ENCODE results near the gene C5orf34.
A peak's percentile ranks its signal among the peaks of the same experiment; 100 is the strongest.
"Not testable (repeated sequence)": the region's sequence is repeated elsewhere in the genome, so short reads cannot be mapped to it uniquely, and the experiment has no call there.

Gene C5orf34

DNA sequence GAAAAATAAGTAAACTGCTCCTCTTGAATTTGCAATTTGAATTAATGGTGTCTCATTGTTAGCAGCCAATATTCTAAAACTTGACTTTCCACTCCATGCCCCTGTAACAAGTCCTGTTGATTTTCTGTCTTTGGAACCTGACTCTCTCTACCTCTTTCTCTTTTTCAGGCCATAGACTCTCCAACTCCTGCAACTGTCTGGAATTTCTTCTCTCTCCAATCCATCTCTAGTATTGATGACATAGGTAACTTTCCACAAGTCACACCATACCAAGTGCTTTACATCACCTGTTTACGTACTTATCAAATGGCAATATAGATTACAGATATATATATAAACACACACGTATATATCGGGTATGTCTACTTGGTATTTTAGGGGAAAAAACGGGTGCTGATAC is 923 bp downstream of the C5orf34 start:
- no peak for DNase-seq (ENCODE audit: low read depth in 2 of 2)

GRCh38 chr5:43511062-43511461 is 3.9 kb downstream of the C5orf34 start:
- not testable (repeated sequence) for DNase-seq (ENCODE audit: low read depth in 2 of 2)

DNA sequence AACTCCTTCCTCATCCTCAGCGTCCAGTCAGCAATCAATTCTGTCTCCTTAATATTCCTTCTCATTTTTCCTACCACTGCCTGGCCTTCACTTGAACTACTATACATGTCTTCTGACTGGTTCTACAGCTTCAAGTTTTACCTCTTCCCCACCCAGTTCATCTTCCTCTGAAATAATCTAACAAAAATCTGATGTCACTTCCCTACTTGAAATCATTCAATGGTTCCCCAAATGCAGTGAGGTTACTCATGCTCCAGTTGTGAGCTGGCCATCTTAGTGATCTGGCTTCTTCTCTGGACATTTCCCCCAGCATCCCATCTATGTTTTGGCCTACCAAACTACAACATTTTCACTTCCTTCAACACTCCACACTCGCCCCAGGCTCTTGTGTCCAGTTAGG is 16.4 kb downstream of the C5orf34 start:
- no peak for DNase-seq (ENCODE audit: low read depth in 2 of 2)

GRCh38 chr5:43497311-43498104 is 17.4 kb downstream of the C5orf34 start:
- DNase-seq (ENCODE audit: low read depth in 2 of 2) = no peak

- no peak for DNase-seq (ENCODE audit: low read depth in 2 of 2)
Observed at GRCh38 chr5:43491326-43491725, 23.6 kb downstream of the C5orf34 start.

- DNase-seq (ENCODE audit: low read depth in 2 of 2) = no peak
Observed at GRCh38 chr5:43486353-43486752, 28.6 kb downstream of the C5orf34 start.

DNA sequence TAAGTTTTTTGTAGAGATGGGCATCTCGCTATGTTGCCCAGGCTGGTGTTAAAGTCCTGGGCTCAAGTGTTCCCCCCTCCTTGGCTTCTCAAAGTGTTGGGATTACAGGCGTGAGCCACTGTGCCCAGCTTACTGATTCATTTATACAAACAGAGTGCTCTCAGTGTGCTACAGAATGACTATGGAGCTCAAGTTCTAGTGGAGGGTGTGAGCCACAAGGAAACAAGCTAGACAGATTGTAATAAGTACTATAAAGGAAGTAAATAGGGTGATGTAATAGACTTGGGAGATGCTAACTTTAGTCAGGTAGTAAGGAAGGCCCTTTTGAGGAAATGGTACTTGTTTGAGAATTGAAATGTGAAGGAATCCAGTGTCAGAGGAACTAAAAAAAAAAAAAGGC is 29.5 kb downstream of the C5orf34 start:
- no peak for DNase-seq (ENCODE audit: low read depth in 2 of 2)

- peak; percentile 68 to 69 for DNase-seq (ENCODE audit: low read depth in 2 of 2)
Observed at GRCh38 chr5:43484106-43484849, 30.7 kb downstream of the C5orf34 start.

- peak; percentile 70 to 74 for DNase-seq (ENCODE audit: low read depth in 2 of 2)
Observed at GRCh38 chr5:43483298-43484105, 31.4 kb downstream of the C5orf34 start, which contains the start of gene TMEM267. Gene TMEM267 (minus strand): TSS chr5:43483865. CDS start chr5:43453969, 29,896 bp downstream.

DNA sequence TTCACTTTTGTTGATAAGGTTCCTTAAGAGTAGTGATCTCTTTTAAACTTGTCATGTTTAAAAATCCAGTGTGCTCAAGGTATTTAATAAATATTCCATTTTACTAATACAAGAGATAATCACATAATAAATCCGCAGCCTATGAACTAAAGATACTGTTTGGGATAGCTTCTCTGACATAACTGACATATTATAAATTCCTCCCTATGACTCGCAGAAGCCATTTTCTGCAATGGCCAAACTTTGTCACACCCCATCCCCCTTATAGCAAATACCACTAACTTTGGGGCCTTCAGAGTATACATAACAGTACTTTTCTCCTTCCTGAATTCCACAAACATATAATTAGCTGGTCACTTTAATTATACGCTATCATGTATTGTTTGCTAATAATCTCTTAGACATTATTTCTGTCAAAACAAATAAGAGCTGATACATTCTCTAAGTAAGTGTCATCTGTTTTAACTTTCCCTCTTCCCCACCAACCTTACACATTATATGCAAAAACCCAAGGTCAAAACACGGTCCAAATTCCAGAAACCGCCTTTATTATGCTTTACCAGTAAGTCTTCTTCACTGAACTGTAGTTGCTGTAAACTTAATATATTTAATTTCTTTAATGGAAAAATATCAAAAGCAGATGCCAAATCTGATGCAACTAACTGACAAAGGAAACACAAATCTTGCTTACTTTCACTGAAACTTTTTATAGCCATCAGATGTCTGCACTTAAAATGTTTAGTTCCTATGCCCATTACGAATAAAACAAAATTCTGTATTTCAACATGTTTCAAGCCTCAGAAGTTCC is 32.3 kb downstream of the C5orf34 start:
- no peak for DNase-seq (ENCODE audit: low read depth in 2 of 2)

DNA sequence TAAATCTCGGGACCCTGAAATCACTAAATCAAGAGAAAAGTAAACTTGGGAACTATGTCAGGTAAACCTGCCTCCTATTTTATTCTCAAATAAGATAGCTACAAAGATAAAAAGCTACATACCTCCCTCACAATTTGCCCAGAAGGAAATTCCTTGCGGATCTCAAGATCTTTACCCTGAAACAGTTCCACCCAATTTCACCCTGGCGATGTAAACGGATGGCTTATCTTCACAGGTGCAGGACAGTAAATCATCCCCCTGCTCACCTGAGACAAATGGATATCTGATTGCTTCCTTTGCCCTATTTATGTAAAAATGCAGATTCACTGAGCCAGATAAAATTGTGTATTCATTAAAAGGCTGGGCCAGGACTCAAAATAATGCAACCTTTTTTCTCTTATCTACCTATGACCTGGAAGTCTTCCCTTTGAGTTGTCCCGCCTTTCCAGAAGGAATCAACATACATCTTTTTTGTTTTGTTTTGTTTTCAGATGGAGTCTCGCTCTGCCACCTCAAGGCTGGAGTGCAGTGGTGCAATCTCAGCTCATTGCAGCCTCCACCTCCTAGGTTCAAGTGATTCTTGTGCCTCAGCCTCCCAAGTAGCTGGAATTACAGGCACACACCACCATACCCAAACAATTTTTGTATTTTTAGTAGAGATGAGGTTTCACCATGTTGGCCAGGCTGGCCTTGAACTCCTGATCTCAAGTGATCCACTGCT is 45.1 kb downstream of the C5orf34 start:
- no peak for DNase-seq (ENCODE audit: low read depth in 2 of 2)

- no peak for DNase-seq (ENCODE audit: low read depth in 2 of 2)
Observed at GRCh38 chr5:43467100-43467499, 47.8 kb downstream of the C5orf34 start.

- DNase-seq (ENCODE audit: low read depth in 2 of 2) = not testable (repeated sequence)
Observed at GRCh38 chr5:43465455-43465854, 49.5 kb downstream of the C5orf34 start.

DNA sequence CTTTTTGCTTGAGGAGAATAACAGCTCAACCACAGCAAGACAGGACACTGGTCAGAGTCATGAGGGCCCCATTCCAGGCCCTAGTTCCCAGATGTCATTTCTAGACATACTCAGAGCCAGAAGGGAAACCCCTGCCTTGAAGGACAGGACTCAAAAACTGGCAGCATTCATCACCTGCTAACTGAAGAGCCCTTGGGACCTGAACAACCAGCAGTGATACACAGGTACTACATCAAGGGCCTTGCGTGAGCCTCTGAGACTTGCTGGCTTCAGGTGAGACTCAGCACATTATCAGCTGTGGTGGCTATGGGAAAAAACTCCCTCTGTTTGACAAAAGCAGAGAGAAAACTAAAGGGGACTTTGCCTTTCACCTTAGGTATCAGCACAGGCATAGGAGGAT is 53.9 kb downstream of the C5orf34 start:
- DNase-seq (ENCODE audit: low read depth in 2 of 2) = no peak

- no peak for DNase-seq (ENCODE audit: low read depth in 2 of 2)
Observed at GRCh38 chr5:43456556-43456955, 58.4 kb downstream of the C5orf34 start.

GRCh38 chr5:43441575-43441974 is 73.4 kb downstream of the C5orf34 start:
- DNase-seq (ENCODE audit: low read depth in 2 of 2) = not testable (repeated sequence)

DNA sequence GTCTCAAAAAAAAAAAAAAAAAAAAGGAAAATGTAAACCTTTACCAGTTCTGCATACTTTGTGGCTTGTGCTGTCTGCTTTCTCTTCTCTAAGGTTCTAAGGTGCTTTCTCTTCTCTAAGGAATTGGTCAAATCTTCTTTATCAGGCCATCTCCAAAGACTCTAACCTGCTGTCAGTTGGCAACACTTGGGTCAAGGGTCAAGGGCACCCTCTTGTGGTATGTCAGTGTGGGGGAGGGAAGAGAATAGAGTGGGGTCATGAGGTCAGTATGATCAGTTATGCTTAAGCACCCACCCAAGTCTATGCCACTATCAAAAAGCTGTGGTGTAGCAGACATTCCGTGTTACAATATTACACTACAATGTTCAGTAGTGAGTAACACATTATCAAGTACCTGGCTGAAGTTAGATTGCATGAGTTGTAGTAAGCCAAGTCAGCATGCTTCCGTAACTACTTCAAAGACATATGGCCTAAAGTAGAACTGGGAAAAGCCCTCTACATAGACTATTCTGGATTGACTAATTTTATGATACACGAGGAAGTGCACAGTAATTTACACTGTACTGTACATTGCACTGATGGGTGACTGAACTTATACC is 77.8 kb downstream of the C5orf34 start:
- DNase-seq (ENCODE audit: low read depth in 2 of 2) = no peak
